Measurements from ENCODE around the gene SUN3.

DNA sequence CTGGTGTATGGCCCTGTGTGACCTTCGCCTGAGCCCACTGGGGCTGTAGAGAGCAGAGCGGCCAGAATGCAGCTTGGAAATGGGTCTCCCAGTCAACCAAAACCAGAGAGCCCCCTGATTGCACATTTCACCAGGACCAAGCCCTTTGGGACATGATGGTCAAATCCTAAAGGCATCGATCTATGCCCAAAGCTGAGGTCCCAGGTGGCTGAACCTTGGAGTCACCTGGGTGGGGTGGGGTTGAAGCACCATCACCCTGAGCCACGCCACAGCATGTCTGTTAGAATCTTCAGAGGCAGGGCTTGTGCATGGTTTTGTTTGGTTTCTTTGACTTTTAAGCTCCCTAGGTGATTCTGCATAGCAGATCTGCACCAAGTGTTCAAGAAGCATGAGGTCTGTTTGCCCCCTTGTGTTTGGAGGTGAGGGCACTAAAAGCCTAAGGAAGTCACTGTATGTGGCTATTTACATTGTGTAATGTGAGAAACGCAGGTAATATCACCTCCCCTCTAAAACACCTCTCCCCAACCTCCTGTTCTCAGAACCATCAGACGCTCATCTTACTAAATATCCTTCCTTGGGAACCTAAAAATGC lies 90.2 kb downstream of the SUN3 start:
- TF ChIP-seq, protein P1, sequence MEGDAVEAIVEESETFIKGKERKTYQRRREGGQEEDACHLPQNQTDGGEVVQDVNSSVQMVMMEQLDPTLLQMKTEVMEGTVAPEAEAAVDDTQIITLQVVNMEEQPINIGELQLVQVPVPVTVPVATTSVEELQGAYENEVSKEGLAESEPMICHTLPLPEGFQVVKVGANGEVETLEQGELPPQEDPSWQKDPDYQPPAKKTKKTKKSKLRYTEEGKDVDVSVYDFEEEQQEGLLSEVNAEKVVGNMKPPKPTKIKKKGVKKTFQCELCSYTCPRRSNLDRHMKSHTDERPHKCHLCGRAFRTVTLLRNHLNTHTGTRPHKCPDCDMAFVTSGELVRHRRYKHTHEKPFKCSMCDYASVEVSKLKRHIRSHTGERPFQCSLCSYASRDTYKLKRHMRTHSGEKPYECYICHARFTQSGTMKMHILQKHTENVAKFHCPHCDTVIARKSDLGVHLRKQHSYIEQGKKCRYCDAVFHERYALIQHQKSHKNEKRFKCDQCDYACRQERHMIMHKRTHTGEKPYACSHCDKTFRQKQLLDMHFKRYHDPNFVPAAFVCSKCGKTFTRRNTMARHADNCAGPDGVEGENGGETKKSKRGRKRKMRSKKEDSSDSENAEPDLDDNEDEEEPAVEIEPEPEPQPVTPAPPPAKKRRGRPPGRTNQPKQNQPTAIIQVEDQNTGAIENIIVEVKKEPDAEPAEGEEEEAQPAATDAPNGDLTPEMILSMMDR (conservative IDR thresholded peaks at IDR 0.05; ENCODE audit: low read length), result no peak
- no peak for TF ChIP-seq EZH2phosphoT487 (IDR thresholded peaks at IDR 0.05; ENCODE audit: borderline replicate concordance)

Data from Loucy (cell line).